Erythroblast (primary cell): Measurements from ENCODE around the gene RBCK1.

ENCODE experiments used
- GATA1 ChIP-seq: IDR thresholded peaks from 2 replicates; pipeline ENCODE4 v1.6.1; 2011; ENCODE audit warnings: low read depth, mild to moderate bottlenecking, control low read depth, low read length, moderate library complexity
- POLR2A ChIP-seq: IDR thresholded peaks from 2 replicates; pipeline ENCODE4 v1.6.1; 2011; ENCODE audit warnings: mild to moderate bottlenecking, low read length

GRCh38 chr20:391041-391711 lies 16.9 kb upstream of the RBCK1 start:
- no peak for TF ChIP-seq POLR2A
- TF ChIP-seq GATA1: no peak
